Cerebellar cortex (tissue), 1 donor: ENCODE measurements around the gene GLB1L2.
"Not testable (repeated sequence)": the region's sequence is repeated elsewhere in the genome, so short reads cannot be mapped to it uniquely, and the experiment has no call there.

Experiments
- DNase-seq: peaks from one replicate; pipeline ENCODE4 v3.0.0-alpha.2; 2015; ENCODE audit warnings: low spot score

The GLB1L2 gene

GRCh38 chr11:134322553-134322952 lies 9.2 kb upstream of the GLB1L2 start:
- no peak for DNase-seq

- no peak for DNase-seq
These were observed 3.4 kb upstream of the GLB1L2 start for GRCh38 chr11:134328433-134328832.

- DNase-seq = no peak
These were observed 1.0 kb upstream of the GLB1L2 start for GRCh38 chr11:134330611-134331353.

- DNase-seq = no peak
These were observed 422 bp downstream of the GLB1L2 start for GRCh38 chr11:134332189-134332631.

- DNase-seq = no peak
These were observed 994 bp downstream of the GLB1L2 start for GRCh38 chr11:134332782-134333181.

GRCh38 chr11:134333312-134333711 lies 1.5 kb downstream of the GLB1L2 start:
- no peak for DNase-seq

GRCh38 chr11:134333946-134334345 lies 2.2 kb downstream of the GLB1L2 start:
- no peak for DNase-seq

GRCh38 chr11:134334796-134335571 lies 3.2 kb downstream of the GLB1L2 start:
- DNase-seq = no peak

GRCh38 chr11:134337051-134337450 lies 5.3 kb downstream of the GLB1L2 start:
- DNase-seq = no peak

GRCh38 chr11:134338068-134338467 lies 6.3 kb downstream of the GLB1L2 start:
- no peak for DNase-seq

GRCh38 chr11:134338654-134339053 lies 6.9 kb downstream of the GLB1L2 start:
- no peak for DNase-seq

- DNase-seq = no peak
These were observed 8.0 kb downstream of the GLB1L2 start for GRCh38 chr11:134339756-134340155.

GRCh38 chr11:134340354-134340964 lies 8.7 kb downstream of the GLB1L2 start:
- no peak for DNase-seq

- no peak for DNase-seq
These were observed 10.2 kb downstream of the GLB1L2 start for GRCh38 chr11:134341805-134342571.

GRCh38 chr11:134342572-134343340 lies 11.0 kb downstream of the GLB1L2 start:
- no peak for DNase-seq

- no peak for DNase-seq
These were observed 11.9 kb downstream of the GLB1L2 start for GRCh38 chr11:134343646-134344045.

GRCh38 chr11:134344497-134345236 lies 12.9 kb downstream of the GLB1L2 start:
- not testable (repeated sequence) for DNase-seq

GRCh38 chr11:134345237-134345550 lies 13.4 kb downstream of the GLB1L2 start:
- DNase-seq = no peak

GRCh38 chr11:134346101-134346975 lies 14.6 kb downstream of the GLB1L2 start:
- no peak for DNase-seq

- no peak for DNase-seq
These were observed 15.2 kb downstream of the GLB1L2 start for GRCh38 chr11:134346976-134347350.
